ENCODE measurements around the gene RGPD3.
"Not testable (repeated sequence)": the region's sequence is repeated elsewhere in the genome, so short reads cannot be mapped to it uniquely, and the experiment has no call there.

RGPD3 gene

DNA sequence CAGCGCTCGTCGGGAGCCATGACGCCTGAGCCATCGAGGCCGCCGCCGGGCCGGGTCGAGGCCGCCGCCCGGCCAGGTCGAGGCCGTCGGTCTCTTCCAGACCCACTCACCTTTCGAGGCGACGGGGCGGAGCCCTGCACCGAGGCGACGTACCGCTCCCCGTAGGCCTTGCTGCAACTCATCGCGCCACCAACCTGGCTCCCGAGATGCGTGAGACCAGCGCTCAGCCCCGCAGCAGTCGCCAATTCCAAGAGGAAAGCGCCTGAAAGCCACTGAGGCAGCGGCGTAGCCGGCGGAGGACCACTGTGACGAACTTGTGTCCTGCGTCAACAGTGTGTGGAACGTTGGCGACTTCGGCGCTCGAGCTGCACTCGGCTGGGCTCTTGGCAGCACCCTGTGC, at the start of gene RGPD3:
TSS of gene RGPD3 (minus strand) at position 307 of the 400 bp plus-strand sequence. CDS start at position 182, 125 bp downstream.
- DNase-seq: not testable (repeated sequence)

DNA sequence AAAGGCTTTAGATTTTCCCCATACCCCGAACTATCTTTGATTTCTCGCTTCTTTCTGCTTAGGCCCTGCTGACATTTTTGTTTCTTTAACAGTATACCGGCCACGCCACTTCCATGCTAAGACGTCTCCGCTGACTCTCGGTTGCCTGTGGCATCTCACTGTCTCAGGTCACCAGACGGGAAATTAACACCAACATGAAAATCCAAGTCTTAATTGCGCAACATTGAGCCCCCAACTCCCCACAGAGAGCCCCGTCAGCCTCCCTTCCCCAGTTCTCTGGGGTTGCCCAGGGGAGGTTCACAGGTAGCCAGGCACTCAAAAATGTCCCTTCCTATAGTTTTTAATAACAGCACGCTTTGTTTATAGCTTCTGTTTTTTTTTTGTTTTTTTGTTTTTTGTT, 49.1 kb upstream of the RGPD3 start:
- no peak for DNase-seq

DNA sequence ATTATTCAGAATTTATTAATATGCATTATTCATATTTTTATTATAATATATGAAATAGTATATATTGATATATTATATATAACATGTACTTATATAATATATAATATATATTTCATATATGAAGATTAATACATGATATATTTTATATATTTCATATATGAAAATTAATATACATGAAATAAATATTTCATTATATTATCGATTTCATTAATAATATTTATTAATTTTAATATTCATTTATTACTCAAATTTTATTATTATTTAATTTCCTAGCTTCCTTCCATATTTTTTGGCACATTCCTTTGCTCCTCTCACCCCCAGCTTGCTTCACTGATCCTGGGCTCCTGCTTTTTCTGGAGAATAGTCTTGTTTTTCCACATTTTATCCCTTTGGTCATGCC, 48.7 kb upstream of the RGPD3 start:
- DNase-seq: no peak

DNA sequence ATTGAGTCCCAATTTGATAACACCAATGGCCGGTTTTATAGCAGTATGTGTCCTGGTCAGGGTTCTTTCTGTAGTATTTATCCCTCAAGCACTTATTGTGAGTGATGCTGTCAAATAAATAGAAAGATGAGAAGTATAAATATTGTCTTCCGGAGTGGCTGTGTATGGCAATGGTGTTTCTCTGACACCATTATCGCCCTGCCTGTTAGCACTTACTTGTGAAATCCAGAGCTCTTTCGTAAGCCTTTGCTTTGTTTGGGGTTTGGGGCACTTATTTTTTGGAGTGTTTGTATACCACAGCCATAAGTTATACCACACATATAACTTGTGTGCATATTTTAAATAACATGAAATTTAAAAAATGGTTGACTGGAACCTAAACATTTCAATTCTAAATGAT, 48.2 kb upstream of the RGPD3 start:
- DNase-seq: no peak

DNA sequence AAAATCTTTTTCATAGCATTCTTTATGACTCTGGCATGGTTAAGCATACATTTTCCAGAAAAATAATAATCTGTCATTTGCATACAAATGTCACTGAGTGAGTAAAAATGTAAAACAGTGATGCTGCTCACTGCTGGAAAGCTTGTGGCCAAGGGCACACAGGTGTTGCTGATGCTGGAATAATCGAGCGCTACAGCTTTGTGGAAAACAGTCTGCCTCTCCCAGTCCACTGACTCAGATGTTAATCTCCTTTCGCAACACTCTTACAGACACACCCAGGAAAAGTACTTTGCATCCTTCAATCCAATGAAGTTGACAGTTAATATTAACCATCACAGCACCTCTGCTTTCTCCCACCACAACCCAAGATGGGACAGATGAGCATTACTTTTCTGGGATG, 46.6 kb upstream of the RGPD3 start:
- not testable (repeated sequence) for DNase-seq

DNA sequence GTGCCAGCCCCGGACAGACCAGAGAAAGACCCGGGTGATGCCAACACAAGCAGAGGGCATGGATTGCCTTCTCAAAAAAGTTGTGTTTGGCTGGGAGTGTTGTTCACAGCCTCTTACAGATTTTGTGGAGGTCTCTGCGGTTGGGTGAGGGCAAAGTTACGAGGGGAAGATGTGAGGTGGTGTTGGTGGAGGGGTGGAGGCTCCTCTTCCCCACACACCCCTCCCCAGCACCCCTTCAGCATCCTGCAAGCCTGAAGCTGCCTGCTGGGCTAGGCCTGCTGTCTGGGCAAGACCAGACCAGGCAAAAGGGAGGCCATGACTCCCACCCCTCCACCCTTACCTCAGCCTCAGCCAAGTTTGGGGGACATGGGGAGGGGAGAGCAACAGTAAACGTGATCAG, 45.2 kb upstream of the RGPD3 start:
- DNase-seq: not testable (repeated sequence)

DNA sequence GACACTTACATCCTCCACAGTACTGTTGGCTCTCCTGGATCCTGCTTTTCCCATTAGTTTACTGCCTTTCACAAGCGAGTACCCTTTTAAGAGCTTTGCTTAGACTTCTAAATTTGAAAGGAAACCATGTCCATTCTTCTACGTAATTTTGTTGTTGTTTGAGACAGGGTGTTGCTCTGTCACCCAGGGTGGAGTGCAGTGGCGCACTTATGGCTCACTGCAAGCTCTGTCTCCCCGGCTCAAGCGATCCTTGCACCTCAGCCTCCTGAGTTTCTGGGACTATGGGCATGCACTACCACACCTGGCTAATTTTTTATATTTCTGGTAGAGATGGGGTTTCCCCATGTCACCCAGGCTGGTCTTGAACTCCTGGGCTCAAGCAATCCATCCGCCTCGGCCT, 43.7 kb upstream of the RGPD3 start:
- not testable (repeated sequence) for DNase-seq

DNA sequence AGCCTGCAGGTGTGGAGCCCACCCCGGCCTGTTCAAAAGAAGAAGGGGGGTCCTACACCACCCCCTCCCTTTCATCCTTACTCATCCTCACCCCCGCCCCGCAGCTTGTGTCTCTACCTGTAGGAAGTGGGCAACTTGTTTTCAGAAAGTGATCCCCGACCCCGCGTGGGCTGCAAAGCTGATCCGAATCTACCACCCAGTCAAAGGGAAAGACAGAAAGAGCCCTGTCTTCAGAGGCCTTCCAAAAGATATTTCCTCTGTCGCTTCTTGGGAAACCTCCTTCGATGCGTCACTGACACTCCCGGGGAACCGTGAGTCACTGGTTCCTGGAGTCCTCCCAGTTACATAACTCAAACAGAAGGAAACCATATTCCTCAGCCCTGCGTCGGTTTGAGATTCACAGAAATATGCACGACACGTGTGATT, 43.3 kb upstream of the RGPD3 start:
- DNase-seq: not testable (repeated sequence)

DNA sequence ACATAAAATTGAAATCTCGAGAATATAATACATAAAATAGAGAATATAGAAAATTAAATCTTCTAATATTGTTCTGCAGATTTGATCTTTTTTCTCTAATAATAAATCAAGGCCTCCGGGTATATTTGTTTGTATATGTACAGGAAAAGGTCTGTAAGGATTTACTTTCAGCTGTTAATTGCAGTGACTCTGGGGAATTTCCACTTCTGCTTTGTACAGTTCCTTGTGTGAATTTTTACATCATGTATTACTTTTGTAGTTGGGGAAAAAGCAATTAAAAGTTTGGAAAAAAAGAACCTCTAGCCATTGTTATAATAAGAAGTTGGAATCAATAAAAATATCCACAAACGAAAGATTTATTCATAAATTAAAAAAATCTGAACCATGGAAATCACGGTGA, 42.6 kb upstream of the RGPD3 start:
- DNase-seq: not testable (repeated sequence)

DNA sequence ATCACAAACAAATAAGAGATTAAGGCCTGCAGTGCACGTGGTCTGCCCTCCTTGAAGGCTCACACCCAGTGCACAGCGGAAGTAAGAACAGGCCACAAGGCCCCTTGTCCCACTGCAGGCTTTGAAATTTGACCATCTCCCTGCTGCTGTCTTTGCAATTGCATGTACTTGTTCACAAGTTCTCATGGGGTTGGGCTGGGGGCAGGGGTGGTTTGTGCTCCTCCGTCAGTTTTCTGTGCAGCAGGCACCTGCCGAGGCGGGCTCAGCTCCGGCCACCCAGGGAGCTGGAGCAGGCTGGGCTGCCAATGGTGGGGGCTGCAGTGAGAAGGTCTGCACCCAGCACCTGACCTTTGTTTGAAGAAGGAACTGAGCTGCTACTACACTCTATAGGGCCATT, 41.2 kb upstream of the RGPD3 start:
- not testable (repeated sequence) for DNase-seq

DNA sequence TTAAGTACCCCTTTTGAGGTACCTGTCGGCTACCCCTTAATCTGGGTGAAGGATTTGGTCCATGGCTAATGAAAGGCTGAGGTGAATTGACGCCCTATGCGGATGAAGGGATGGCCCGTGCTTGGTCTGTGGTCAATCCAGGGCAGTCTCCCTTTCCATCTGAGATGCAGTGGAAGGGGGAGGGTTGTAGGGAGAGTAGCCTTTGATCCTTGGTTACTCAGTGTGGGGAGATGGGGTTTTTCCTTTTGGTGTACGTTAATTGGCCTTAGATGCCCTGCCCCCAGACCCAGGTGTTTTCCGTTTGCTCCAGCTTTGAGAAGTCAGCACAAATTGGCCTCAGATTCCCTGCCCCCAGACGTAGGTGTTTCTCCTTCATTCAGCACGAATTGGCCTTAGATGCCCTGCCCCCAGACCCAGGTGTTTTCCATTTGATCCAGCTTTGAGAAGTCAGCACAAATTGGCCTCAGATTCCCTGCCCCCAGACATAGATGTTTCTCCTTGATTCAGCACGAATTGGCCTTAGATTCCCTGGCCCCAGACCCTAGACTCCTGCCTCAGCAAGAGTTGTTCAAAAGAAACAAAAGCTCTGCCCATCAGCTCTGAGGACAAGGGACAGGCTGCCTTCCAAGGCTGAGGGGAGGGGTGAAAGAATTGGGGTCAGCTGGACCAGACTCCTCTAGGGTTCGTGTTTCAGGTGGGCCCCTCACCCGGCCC, 40.6 kb upstream of the RGPD3 start:
- not testable (repeated sequence) for DNase-seq

DNA sequence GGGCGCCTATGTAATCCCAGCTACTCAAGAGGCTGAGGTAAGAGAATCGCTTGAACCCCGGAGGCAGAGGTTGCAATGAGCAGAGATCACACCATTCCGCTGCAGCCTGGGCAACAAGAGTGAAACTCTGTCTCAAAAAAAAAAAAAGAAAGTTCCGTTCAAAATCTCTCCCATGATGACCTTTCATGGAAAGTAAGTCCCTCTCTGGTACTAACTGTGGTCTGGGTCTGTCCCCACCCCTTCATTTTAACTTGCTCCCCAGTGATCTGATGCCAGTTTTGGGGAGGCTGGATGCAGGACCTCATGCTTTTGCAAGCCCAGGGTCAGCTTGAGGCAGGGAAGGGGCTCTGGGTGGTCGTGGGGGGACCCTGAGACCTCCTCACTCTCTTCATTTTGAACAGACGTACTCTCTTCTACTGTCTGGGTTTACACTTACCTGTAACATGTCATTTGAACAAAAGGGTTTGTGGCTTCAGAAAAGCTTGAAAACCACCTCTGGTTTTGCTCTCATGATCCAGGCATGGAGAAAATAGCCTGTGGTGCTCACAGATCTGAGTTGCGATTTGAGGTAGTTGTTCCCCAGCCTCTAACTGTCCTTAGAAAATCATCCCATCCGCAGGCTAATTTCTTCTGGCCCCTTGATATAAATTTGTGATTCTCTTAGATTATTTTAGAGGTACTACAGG, 37.9 kb upstream of the RGPD3 start:
- not testable (repeated sequence) for DNase-seq

DNA sequence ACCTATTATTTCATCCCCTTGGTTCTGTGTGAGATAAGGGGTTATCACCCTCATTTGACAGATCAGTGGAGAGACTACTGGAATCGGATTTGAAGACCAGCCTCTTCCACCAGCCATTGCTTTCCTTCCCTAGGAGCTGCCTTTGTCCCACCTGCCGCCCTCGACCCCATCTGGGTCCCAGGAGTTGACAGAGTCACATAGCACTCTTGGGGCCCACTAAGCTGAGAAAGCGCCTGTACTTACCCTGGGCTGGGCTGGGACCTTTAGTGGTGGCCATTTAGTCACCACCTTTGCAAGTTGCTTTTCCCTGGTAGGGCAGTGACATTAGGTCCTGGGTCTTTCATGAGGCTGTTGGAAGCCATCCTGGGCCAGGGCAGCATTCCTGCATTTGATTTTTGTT, 36.6 kb upstream of the RGPD3 start:
- not testable (repeated sequence) for DNase-seq

DNA sequence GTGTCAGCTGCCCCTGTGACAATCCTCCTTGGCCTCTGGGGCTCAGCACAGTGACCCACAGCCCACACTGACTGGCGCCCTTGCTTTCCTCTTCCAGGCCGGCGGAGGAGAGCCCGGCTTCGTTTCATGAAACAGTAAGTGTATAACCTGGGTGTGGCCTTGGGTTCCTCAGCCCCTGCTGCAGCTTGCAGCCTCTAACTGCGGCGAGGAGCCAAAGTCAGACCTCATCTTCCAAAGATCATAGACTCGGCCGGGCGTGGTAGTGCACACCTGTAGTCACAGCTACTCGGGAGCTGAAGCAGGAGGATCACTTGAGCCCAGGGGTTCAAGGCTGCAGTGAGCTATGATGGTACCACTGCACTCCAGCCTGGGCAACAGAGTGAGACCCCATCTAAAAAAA, 36.0 kb upstream of the RGPD3 start:
- not testable (repeated sequence) for DNase-seq

DNA sequence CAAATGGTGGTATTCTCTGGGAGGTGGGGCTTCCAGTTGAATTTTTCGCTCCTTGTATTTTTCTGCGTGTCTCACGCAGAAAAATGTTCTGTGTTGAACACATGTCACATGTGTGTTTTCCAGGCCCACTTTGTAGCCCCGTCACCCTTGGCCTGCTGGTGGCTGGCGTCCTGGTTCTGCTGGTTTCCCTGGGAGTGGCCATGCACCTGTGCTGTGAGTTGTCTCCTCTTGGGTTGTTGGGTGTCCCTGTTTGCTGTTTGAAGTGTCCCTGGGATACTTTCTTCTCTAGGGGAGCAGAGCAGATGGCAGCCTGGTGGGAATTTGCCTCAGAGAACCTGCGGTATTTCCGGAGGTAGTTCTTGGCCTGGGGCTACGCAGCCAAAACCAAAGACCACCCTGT, 34.1 kb upstream of the RGPD3 start:
- not testable (repeated sequence) for DNase-seq

DNA sequence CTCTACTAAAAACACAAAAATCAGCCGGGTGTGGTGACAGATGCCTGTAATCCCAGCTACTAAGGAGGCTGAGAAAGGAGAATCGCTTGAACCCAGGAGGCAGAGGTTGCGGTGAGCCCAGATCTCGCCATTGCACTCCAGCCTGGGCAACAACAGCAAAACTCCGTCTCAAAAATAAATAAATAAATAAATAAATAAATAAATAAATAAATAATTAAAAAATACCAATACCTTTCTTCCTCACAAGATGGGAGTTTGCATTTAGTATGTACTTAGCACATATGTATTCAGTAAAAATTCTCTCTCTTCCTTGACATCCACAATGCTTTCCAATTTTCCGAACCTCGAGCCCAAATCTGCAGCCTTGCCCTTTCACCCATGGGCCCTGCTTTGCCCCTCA, 32.1 kb upstream of the RGPD3 start:
- DNase-seq: not testable (repeated sequence)

DNA sequence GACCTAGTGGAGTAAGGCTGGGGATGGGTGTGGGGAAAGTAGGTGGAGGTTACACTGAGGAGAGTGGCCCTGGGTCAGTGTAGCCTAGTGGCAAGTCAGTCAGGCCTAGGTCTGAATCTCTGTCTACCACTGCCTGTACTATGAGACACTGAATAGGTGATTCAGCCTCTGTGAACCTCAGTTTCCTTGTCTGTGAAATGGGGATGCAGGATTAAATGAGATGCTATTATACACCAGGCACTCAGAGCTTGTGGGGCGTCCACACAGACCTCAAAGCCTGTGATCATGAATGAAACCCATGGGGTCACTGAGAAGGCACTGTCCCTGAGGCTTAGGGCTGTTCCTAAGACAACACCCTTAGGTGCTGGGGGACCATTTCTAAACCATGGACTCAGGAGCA, 30.3 kb upstream of the RGPD3 start:
- not testable (repeated sequence) for DNase-seq

DNA sequence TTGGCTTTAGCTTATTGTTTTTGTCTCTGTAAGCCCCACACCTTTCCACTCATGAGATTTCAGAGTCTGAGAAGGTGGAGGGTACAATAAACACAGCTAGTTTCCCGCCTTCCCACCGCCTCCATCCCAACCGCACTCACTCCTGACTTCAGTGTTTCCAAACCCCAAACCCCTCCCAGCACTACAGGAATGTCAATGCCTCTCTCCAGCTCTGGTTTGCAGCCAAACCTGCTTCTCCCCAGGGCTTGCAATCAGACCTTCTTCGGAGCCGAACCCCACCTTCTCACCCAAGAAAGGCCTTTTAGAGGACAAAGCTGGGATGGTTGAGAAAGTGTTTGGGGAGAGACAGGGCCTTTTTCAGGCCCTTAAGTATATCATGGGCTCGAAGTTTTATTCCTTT, 24.7 kb upstream of the RGPD3 start:
- not testable (repeated sequence) for DNase-seq

DNA sequence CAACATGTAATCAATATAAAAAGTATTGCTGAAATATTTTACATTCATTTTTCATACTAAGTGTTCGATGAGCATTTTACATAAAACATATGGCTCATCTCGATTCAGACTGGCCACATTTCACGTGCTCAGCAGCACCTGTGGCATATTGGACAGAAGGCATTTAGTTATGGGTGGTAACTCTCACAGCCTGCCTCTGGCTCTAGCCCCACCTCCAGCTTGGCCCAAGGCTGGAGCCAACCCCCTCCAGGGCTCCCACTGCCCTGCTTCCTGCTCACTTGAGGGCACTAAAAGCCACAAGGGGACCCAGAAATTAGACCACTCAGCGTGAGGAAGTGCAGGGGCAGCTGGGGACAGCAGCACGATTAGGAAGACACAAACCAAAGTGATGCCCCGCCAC, 24.2 kb upstream of the RGPD3 start:
- not testable (repeated sequence) for DNase-seq

DNA sequence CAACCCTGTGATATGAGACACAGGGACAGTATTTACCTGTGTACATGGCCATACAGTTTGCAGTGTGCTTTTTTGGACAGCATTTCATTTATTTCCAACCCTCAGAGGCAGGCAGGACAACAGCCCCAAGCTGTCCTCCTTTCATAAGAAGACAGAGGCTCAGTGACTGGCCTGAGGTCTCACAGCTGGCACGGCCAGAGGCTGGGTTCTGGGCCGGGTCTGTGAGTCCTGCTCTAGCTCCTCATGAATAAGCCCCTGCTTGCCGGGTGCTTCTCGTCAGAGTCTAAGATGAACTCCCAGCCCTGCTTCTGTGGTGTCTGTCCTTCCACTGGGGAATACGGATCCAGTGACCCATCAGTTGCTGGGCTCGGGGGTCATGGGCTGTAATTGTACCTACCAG, 21.5 kb upstream of the RGPD3 start:
- DNase-seq: not testable (repeated sequence)

DNA sequence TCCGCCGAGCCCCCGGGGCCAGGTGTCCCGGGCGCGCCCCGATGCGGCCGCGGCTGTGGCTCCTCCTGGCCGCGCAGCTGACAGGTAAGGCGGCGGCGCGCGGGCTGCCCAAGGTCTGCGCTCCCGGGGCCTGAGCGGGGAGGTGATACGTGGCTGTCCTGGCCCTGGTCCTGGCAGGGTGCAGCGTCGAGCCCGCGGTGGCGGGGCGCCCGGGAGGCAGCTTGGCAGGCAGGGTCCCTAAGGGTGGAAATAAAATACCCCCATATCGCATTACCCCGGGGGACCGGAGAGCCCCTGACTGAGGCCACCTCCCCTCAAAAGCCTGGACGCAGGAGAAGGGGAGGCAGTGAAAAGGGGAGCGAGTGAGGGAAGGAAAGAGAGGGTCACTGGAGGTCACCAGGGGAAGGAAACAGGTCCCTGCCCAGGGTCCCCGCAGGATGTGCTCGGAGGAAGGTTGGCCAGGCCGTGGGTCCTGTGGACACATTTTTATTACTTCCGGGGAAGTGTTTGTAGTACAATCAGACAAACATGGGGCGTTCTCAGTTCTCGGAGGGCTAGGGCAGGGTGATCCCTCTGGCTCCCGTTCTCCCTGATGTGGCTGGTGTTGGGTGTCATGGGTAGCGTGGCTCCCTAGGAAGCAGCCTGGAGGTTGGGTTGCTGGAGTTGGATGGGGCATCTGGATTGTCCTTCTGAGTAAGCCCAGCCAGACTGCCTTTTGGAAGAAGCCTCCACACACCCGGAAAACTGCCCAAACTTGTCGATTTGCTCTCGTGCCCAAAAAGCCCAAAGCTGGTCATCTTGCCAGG, 19.4 kb upstream of the RGPD3 start:
- not testable (repeated sequence) for DNase-seq

DNA sequence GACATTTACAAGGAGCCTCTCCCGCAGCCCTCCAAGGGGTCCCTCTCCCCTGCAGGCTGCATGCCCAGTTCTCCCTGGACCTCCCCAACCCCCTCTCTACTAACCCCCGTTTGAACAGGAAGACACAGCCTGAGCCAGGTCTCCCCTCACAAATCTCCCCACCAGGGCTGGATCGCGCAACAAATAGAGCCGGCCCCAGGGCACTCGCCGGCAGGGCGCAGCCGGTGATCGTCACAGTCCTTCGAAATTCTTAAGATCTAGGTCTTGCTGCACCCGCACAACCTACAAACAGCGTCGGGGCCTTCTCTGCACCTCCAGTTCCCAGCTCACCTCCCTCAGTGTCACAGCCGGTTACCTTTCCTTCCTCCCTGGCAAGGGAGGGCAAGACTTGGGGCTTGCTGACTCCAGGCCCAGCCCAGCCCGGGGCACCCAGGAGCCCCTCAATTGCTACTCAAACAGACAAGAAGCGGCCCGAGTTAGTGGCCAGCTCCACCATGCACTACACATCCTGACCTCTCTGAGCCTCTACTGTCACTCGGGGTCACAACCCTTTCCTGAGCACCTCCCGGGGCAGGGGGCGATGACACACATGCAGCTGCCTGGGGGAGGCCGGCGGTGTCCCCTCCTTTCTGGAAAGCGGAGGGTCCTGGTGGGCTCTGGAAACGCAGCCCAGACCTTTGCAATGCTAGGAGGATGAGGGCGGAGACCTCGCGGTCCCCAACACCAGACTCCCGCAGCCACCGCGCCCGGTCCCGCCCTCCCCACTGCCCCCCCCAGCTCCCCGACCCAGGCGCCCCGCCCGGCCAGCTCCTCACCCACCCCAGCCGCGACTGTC, 18.6 kb upstream of the RGPD3 start, which contains the start of gene CD8B2:
TSS of gene CD8B2 (plus strand) at position 814 of the 835 bp plus-strand sequence. CDS start 63 bp downstream, outside the sequence.
- not testable (repeated sequence) for DNase-seq
